ENCODE results near the gene CASK.

DNA sequence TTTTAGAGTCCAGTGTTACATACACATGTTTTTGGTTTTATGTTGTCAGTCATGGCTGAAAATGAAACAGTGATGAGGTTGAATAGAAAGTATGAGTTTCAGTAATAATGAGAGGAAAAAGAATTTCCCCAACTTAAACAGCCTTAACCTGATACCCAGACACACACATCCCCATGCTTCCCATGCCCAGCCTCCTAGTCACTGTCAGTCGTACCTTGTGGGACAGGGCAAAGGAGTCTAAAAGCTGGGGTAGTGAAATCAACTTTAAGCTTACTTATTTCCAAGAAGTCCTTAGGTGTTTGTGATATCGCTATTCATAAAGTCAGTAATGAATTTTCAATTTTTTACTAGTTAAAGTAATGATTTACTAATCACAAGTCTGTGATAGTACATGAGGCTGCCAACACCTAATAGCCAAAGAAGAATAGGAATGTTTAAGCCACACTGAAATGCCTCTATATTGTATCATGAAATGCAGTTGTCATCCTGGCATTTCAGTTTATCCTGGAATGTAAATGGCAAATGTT, 258.9 kb downstream of the CASK start:
- TF ChIP-seq, protein P1, sequence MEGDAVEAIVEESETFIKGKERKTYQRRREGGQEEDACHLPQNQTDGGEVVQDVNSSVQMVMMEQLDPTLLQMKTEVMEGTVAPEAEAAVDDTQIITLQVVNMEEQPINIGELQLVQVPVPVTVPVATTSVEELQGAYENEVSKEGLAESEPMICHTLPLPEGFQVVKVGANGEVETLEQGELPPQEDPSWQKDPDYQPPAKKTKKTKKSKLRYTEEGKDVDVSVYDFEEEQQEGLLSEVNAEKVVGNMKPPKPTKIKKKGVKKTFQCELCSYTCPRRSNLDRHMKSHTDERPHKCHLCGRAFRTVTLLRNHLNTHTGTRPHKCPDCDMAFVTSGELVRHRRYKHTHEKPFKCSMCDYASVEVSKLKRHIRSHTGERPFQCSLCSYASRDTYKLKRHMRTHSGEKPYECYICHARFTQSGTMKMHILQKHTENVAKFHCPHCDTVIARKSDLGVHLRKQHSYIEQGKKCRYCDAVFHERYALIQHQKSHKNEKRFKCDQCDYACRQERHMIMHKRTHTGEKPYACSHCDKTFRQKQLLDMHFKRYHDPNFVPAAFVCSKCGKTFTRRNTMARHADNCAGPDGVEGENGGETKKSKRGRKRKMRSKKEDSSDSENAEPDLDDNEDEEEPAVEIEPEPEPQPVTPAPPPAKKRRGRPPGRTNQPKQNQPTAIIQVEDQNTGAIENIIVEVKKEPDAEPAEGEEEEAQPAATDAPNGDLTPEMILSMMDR (conservative IDR thresholded peaks at IDR 0.05 in 1 of 2, IDR thresholded peaks at IDR 0.05 in 1 of 2; ENCODE audit: low read depth in 1 of 2, low read length in 2 of 2): no peak
- TF ChIP-seq EZH2 (IDR thresholded peaks at IDR 0.05; ENCODE audit: low read length, missing control alignments): no peak

Data from fibroblast of lung (primary cell).